ENCODE measurements around the gene OVCH1.

Gene OVCH1

GRCh38 chr12:29497588-29497987 is at the start of gene OVCH1:
Gene OVCH1 (minus strand): TSS chr12:29497686. CDS start chr12:29497686, 0 bp downstream.
- no peak for DNase-seq

GRCh38 chr12:29547151-29547632 is 49.7 kb upstream of the OVCH1 start:
- DNase-seq = no peak

DNA sequence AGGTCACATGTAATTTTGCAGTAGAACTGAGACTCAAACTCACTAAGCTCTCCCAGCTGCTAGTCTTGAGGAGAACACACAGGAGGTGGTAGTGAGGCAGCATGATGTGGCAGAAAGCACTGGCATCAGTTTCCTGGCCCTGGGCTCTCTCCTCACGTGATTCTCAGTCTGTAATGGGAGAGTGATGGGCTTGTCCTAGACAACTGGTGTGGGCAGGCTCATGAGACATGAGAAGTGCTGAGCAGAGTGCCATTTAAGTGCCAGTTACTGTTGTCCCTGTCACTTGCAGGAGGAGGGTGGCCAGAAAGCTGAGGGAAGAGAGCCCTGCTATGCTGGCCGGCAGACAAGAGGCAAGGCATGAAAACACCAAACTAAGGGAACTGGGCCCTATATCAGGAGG is 48.5 kb upstream of the OVCH1 start:
- DNase-seq = no peak

DNA sequence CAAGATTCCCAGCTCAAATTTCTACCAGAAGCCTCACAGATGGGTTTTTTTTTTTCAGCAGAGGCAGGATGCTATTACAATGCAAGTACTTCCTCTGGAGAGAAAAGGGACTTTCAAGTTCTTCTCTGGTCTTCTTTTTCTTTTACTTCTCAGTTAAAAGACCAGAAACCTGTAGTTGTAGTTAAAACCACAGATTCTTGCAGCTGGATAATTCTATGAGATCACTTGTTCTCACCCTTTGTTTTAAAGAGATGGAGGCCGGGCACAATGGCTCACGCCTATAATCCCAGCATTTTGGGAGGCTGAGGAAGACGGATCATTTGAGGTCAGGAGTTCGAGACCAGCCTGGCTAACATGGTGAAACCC is 47.6 kb upstream of the OVCH1 start:
- DNase-seq = no peak

DNA sequence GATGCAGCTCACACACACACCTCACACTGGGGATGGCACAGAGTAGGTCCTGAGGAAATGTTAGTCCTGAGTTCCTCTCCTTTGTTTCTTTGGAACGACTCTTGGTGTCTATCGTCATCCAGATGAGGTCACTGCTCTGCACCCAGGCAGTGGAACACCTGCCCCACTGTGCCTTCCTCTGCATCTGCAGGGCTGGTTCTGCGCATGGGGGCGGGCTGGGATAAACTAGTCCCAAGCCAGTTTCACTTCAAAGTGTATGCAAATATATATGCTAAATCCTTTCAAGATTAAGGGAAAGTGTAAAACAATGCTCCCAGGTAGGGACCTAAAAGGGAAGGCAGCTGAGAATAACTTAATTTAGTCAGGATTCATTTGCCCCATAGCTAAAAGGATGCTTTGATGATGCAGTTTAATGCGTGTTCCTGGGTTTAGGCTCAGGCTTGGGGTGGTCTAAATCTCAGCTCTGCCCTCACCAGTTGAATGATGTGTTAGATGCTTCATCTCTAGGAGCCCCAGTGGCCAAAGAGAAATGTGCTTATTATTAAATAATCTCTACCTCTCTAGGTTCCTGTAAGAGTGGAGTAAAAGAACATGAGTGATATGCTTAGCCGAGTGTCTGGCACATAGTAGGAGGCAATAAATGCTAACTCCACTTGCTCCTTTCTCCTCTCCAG is 47.1 kb upstream of the OVCH1 start:
- DNase-seq = no peak

- DNase-seq = no peak
Measured at GRCh38 chr12:29543036-29543435, 45.5 kb upstream of the OVCH1 start.

DNA sequence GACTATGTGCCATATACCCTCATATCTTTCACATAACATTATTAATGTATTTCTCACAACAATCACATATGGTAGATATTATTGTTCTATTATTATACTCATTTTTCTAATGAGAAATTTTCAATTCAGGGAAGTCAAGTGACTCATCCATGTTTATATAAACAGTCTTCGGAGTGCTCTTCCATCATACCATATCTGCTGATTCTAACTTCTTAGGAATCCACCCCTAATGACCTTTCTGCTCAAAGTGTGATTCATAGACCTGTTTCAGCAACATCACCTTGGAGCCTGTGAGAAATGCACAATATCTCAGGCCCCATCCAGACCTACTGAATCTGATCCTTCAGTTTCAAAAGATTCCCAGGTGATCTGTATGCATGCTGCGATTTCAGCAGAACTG is 39.8 kb upstream of the OVCH1 start:
- no peak for DNase-seq

- DNase-seq = no peak
Measured at GRCh38 chr12:29534935-29535334, 37.4 kb upstream of the OVCH1 start.

- no peak for DNase-seq
Measured at GRCh38 chr12:29533815-29534489, 36.5 kb upstream of the OVCH1 start.

DNA sequence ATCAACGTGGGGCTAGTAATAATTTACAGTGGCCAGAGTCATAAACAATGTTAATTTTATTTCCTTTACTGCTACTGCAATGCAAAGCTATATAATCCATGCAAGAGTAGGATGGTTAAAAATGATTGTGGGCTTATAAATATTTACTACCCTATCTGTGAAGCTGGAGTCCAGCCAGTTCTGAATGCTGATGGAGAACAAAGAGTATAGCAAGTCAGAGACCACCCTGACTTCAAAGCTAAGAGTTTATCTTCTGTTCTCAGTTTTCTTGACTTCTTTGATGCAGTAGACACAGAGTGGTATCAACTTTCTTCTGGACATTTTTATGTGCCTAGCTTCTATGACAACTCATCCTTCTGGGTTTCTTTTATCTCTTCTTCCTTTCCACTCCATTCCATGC is 34.0 kb upstream of the OVCH1 start:
- DNase-seq = no peak

DNA sequence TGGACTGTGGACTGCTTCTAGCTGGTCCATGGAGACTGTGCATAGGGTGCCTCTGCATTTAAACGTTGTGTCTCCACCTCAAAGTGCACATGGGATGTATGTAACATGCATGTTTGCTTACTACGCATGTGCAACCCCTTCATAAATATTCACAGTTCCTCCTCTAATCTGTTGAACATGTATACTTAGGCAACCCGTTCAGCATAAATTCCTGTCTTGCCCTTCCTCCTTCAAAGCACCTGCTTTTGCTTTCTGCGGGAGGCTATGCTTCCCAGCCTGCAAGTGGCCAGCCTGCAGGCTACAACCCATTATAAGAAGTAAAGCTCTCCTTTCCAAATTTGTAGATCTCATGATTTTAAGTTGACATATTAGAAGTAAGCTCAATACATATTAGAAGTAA is 33.0 kb upstream of the OVCH1 start:
- no peak for DNase-seq

DNA sequence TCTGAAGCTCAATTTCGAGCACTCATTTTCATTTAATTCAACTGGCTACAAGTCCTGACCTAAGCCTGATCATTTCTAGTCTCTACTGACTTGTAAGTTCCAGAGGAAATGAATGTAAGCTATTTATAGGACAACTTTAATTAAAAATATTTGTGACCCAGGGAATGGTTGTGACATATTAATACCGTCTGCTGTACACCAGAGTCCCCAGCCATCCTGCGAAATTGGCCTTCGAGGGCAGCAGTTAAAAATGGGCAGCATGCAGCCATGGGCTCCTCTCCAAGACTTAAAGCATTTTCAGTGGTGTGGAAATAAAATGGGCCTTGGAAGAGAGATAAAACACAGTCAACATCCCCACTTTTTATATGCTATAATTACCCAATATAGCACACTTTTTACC is 30.7 kb upstream of the OVCH1 start:
- no peak for DNase-seq

- no peak for DNase-seq
Measured at GRCh38 chr12:29521951-29522350, 24.5 kb upstream of the OVCH1 start.

DNA sequence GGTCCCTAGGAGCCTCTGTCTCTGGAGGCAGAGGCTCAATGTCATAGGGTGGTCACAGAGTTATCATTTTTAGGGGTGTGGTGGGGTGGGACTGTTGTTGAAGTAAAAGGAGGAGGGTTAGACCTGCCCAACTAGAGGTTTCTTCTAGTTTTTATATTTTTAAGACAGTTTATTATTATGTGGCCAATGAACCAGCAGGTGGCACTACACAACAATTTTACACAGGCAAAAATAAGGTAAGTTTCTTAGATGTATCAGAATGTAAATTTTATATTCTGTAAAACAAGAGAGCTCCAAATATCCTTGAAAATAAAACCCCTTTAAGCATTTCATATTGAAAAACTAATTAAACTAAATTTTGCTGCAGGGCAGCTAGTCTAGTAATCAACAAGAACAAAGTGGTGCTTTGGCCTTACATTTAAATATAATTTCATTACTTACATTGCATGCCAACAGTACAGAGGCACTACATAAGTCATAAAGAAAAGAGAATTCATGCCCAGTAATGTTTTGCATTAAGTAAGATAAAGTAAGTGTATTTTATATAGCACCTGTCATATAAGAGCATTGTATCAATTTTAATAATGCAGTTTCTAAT is 22.2 kb upstream of the OVCH1 start:
- DNase-seq = peak; percentile 50 to 75

- DNase-seq = no peak
Measured at GRCh38 chr12:29518407-29518806, 20.9 kb upstream of the OVCH1 start.

GRCh38 chr12:29517264-29517663 is 19.8 kb upstream of the OVCH1 start:
- no peak for DNase-seq

- DNase-seq = no peak
Measured at GRCh38 chr12:29516431-29516875, 19.0 kb upstream of the OVCH1 start.

GRCh38 chr12:29510591-29511185 is 13.2 kb upstream of the OVCH1 start:
- no peak for DNase-seq

GRCh38 chr12:29509503-29509902 is 12.0 kb upstream of the OVCH1 start:
- DNase-seq = no peak

- no peak for DNase-seq
Measured at GRCh38 chr12:29508949-29509348, 11.5 kb upstream of the OVCH1 start.

- DNase-seq = no peak
Measured at GRCh38 chr12:29505122-29505521, 7.6 kb upstream of the OVCH1 start.

DNA sequence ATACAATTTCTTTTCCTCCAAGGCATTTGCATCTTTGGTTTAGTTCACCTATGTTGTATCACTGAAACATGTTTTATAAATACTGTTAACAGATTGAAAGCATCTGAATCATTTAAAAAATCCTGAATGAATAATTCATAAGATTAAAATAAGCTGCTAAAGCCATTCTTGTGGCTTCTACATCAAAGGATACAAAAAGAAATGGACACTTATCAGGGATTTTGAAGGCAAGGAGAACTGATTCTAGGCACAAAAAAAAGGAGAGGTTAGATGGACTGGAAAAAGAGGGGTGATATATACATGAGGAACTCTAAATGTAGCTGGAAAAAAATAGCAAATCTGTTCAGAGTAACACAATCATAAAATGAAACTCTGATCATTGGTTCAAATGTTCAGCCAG is 5.8 kb upstream of the OVCH1 start:
- no peak for DNase-seq

- DNase-seq = no peak
Measured at GRCh38 chr12:29499235-29499634, 1.7 kb upstream of the OVCH1 start.

DNA sequence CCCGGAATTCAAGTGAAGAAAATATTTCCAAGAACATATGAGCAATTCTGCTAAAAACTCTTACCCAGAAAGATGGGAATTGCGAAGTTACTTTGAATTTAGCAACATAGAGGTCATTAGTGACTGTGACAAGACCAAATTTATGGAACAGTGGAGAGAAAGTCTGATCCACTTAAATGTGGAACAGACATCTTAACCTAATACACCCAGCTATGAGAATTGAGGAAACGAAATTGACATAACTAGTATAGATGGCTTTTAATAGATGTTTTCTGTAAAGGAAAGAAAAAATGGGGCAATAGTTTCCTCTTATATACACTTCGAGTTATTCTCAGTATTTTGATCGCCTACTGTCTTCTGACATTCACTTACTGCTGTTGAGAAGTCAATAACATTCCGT is 4.6 kb downstream of the OVCH1 start:
- DNase-seq = no peak
